ENCODE data around the gene RPRD1B. TPM values are rescaled to one million over a fixed set of nuclear protein-coding genes. Genes with fewer than 3 reads are reported as not detected.

The RPRD1B gene
- total RNA-seq, 4 donors from 2014 or later = 44.5 to 55.4 (median 52.4) TPM

DNA sequence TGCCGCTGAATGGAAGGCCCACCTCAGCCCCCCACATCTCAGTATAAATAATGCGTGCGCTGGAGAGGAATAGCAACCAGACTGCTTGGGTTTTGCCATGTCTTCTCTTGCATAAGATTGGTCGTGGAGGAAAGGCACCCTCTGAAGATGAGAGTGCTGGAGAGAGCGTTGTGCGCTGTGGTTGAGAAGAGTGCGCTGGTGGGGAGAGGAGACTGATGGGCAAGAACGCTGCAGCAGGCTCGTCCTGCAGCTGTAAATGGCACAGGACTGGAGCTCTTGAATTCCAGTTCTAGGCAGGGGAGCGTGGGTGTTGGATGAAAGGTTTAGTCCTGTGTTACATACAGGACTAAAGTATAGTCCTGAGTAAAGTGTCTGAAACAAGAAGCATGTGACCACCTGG lies 51.5 kb downstream of the RPRD1B start:
- H3K36me3 ChIP-seq = peaks cover 0 to 51% (median 0%) of the 10 kb centered on the region in 3 donors
- H3K4me1 ChIP-seq = no peaks in the 10 kb centered on the region
- no peaks in the 10 kb centered on the region for H3K9me3 ChIP-seq
- peak overlapping the region in 3 of 4 donors; percentile 24 to 64 (median 45) for H3K27ac ChIP-seq
- no peak for DNase-seq
- TF ChIP-seq CTCF (IDR thresholded peaks at IDR 0.05) (no peak), POLR2A (IDR thresholded peaks at IDR 0.05) (no peak)
- H3K4me3 ChIP-seq = no peak overlapping the region
- H3K27me3 ChIP-seq = no peaks in the 10 kb centered on the region

DNA sequence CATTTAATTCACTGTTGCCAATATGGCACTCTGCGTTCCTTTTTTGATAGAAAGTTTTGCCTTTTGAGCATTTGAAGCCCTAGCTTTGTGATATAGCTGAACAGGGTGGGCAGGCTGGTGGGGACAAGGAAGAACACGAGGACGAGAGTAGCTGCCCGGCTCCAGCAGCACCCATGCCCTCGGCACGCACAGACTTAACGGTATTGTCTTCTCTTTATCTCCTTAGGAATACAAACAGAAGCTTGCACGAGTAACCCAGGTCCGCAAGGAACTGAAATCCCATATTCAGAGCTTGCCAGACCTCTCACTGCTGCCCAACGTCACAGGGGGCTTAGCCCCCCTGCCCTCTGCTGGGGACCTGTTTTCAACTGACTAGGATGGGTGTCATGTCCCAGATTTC lies 56.0 kb downstream of the RPRD1B start:
- Histone ChIP-seq H3K27me3 (no peaks in the 10 kb centered on the region), H3K4me3 (no peak overlapping the region), H3K9me3 (no peaks in the 10 kb centered on the region), H3K27ac (no peak overlapping the region), H3K4me1 (peaks cover 0 to 18% (median 10%) of the 10 kb centered on the region in 4 donors), H3K36me3 (peaks cover 0 to 50% (median 0%) of the 10 kb centered on the region in 3 donors)
- no peak for DNase-seq
- TF ChIP-seq CTCF (IDR thresholded peaks at IDR 0.05) (no peak), POLR2A (IDR thresholded peaks at IDR 0.05) (no peak)

GRCh38 chr20:38090061-38090460 lies 56.5 kb downstream of the RPRD1B start:
- DNase-seq = no peak
- peaks cover 0 to 46% (median 0%) of the 10 kb centered on the region in 3 donors for H3K36me3 ChIP-seq
- H3K9me3 ChIP-seq = no peaks in the 10 kb centered on the region
- TF ChIP-seq CTCF (IDR thresholded peaks at IDR 0.05) = no peak
- TF ChIP-seq POLR2A (IDR thresholded peaks at IDR 0.05) = no peak
- H3K4me3 ChIP-seq = no peak overlapping the region
- H3K27me3 ChIP-seq = no peaks in the 10 kb centered on the region
- peak overlapping the region in 1 of 4 donors; percentile 79 for H3K27ac ChIP-seq
- peaks cover 0 to 24% (median 13%) of the 10 kb centered on the region in 4 donors for H3K4me1 ChIP-seq

- H3K36me3 ChIP-seq = peaks cover 0 to 38% (median 0%) of the 10 kb centered on the region in 3 donors
- peaks cover 2 to 29% (median 16%) of the 10 kb centered on the region in 4 donors for H3K4me1 ChIP-seq
- TF ChIP-seq POLR2A (IDR thresholded peaks at IDR 0.05) (no peak), CTCF (IDR thresholded peaks at IDR 0.05) (no peak)
- DNase-seq = peak in 2 of 3 donors; percentile 71 to 72
- H3K27me3 ChIP-seq = no peaks in the 10 kb centered on the region
- peak overlapping the region; percentile 63 to 79 (median 68) for H3K27ac ChIP-seq
- no peaks in the 10 kb centered on the region for H3K9me3 ChIP-seq
- no peak overlapping the region for H3K4me3 ChIP-seq
Measured at GRCh38 chr20:38091441-38092216, 58.1 kb downstream of the RPRD1B start.

DNA sequence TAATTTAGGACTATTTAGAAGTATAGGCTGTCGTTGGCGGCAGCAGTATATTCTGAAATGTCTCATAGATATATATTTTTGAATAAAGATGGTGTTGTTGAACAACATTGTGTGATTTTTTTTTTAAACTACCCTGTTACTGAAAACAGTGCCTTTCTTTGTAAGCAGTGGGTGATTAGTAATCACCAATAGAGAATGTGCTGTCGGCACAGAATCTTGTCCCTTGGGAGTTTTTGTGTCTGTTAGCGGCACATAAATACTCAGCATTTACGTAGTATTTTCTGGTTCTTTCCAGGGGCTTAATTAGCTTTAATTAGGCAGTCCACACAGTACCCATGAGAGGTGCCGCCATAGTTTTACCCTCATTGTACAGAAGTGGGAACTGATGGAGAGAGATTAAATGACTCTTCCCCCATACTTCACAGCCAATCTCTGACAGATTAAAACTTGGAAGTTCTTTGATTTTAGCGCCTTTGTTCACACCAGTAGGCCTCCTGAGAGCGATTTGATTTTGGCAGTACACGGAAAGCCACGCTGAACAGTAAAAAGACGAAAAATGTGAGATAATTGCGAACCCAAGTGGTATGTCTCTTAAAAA lies 58.8 kb downstream of the RPRD1B start:
- H3K36me3 ChIP-seq = peaks cover 0 to 32% (median 0%) of the 10 kb centered on the region in 3 donors
- no peaks in the 10 kb centered on the region for H3K27me3 ChIP-seq
- H3K4me3 ChIP-seq = no peak overlapping the region
- peak overlapping the region; percentile 45 to 79 (median 68) for H3K27ac ChIP-seq
- peaks cover 2 to 29% (median 16%) of the 10 kb centered on the region in 4 donors for H3K4me1 ChIP-seq
- no peak for TF ChIP-seq CTCF (IDR thresholded peaks at IDR 0.05)
- no peak for TF ChIP-seq POLR2A (IDR thresholded peaks at IDR 0.05)
- no peak for DNase-seq
- H3K9me3 ChIP-seq = no peaks in the 10 kb centered on the region

All from Peyer's patch (tissue), 4 donors.